Measurements from ENCODE around the gene LGR6. TPM values are rescaled to one million over a fixed set of nuclear protein-coding genes. Genes with fewer than 3 reads are reported as not detected.

Gene LGR6
- total and polyA plus RNA-seq, 10 of the 15 experiments (the other 5 are each of a cell fraction or from before 2014, with no cell fraction given), result not detected

DNA sequence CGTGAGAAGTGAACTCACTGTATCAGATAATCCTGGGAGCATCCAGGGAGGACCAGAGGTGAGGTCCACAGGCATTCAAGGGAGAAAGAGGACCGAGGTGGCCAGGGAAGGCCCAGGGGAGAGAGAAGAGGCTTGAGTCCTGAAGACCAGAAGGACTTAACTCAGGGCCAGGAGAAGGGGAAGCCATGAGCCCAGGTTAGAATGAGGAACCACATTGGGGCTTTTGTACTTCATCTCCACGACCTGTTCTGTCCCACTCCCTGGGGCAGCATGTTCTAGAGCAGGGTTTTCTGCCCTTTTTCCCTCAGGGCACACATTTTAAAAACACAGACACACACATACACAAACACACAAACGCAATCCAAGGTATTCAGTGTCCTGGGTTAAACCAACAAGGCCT, 8.4 kb downstream of the LGR6 start (continued):
- TF ChIP-seq TCF3 (IDR thresholded peaks at IDR 0.05; ENCODE audit: borderline replicate concordance, insufficient read depth, low read depth, low read length) (no peak), RUNX3 (IDR thresholded peaks at IDR 0.05; ENCODE audit: low read length) (no peak), SPI1 (IDR thresholded peaks at IDR 0.05; ENCODE audit: borderline replicate concordance, insufficient read depth, low read depth, low read length) (no peak), RELA (IDR thresholded peaks at IDR 0.05; ENCODE audit: borderline replicate concordance, partially characterized antibody) (no peak), SIX5 (IDR thresholded peaks at IDR 0.05; ENCODE audit: low read depth, low read length, severe bottlenecking) (no peak), MTA3 (IDR thresholded peaks at IDR 0.05; ENCODE audit: borderline replicate concordance, low read length) (no peak), POU2F2 (IDR thresholded peaks at IDR 0.05; ENCODE audit: borderline replicate concordance, low read depth, low read length) (no peak), ATF7 (IDR thresholded peaks at IDR 0.05; ENCODE audit: low read depth) (no peak), SUZ12 (IDR thresholded peaks at IDR 0.05; ENCODE audit: unreplicated experiment) (no peak), BCL3 (IDR thresholded peaks at IDR 0.05; ENCODE audit: borderline replicate concordance, insufficient read depth, low read depth, low read length, poor library complexity, severe bottlenecking) (no peak), ZBTB33 (IDR thresholded peaks at IDR 0.05) (no peak)
- TF ChIP-seq, protein P1, sequence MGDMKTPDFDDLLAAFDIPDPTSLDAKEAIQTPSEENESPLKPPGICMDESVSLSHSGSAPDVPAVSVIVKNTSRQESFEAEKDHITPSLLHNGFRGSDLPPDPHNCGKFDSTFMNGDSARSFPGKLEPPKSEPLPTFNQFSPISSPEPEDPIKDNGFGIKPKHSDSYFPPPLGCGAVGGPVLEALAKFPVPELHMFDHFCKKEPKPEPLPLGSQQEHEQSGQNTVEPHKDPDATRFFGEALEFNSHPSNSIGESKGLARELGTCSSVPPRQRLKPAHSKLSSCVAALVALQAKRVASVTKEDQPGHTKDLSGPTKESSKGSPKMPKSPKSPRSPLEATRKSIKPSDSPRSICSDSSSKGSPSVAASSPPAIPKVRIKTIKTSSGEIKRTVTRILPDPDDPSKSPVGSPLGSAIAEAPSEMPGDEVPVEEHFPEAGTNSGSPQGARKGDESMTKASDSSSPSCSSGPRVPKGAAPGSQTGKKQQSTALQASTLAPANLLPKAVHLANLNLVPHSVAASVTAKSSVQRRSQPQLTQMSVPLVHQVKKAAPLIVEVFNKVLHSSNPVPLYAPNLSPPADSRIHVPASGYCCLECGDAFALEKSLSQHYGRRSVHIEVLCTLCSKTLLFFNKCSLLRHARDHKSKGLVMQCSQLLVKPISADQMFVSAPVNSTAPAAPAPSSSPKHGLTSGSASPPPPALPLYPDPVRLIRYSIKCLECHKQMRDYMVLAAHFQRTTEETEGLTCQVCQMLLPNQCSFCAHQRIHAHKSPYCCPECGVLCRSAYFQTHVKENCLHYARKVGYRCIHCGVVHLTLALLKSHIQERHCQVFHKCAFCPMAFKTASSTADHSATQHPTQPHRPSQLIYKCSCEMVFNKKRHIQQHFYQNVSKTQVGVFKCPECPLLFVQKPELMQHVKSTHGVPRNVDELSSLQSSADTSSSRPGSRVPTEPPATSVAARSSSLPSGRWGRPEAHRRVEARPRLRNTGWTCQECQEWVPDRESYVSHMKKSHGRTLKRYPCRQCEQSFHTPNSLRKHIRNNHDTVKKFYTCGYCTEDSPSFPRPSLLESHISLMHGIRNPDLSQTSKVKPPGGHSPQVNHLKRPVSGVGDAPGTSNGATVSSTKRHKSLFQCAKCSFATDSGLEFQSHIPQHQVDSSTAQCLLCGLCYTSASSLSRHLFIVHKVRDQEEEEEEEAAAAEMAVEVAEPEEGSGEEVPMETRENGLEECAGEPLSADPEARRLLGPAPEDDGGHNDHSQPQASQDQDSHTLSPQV (IDR thresholded peaks at IDR 0.05), result no peak
